Neural progenitor cell (in vitro differentiated cells): ENCODE data around the gene ZNF638. TPM values are rescaled to one million over a fixed set of nuclear protein-coding genes. Genes with fewer than 3 reads are reported as not detected.

ENCODE experiments used
- DNase-seq: peaks from one replicate; pipeline ENCODE4 v3.0.0-alpha.2; 2016; ENCODE audit warnings: low spot score
- H2AFZ ChIP-seq: fragments of 200-600 bp; sonication (generic); replicated peaks from 2 replicates; pipeline ENCODE4 v1.6.1; 2016; ENCODE audit warnings: antibody characterized with exemption
- H3F3A ChIP-seq: fragments of 200-600 bp; sonication (generic); 2 replicates; pipeline ENCODE4 v1.6.1; 2016; ENCODE audit warnings: antibody characterized with exemption, low read depth
- H3K27ac ChIP-seq: fragments of 200-600 bp; sonication (generic); 2 replicates; pipeline ENCODE4 v1.5.1; 2016; ENCODE audit warnings: mild to moderate bottlenecking
- H3K27me3 ChIP-seq: fragments of 200-600 bp; sonication (generic); 2 replicates; pipeline ENCODE4 v1.6.1; 2016; ENCODE audit warnings: mild to moderate bottlenecking, moderate library complexity
- H3K36me3 ChIP-seq: fragments of 200-600 bp; sonication (generic); 2 replicates; pipeline ENCODE4 v1.5.1; 2016
- H3K4me1 ChIP-seq: fragments of 200-600 bp; sonication (generic); 2 replicates; pipeline ENCODE4 v1.6.1; 2016; ENCODE audit warnings: mixed run types
- H3K4me2 ChIP-seq: fragments of 200-600 bp; sonication (generic); 2 replicates; pipeline ENCODE4 v1.6.1; 2016
- H3K4me3 ChIP-seq: fragments of 200-600 bp; sonication (generic); 2 replicates; pipeline ENCODE4 v1.5.1; 2016
- H3K79me2 ChIP-seq: fragments of 200-600 bp; sonication (generic); 2 replicates; pipeline ENCODE4 v1.6.1; 2016; ENCODE audit warnings: low read depth
- H3K9ac ChIP-seq: fragments of 200-600 bp; sonication (generic); 2 replicates; pipeline ENCODE4 v1.6.1; 2016
- H3K9me3 ChIP-seq: fragments of 200-600 bp; sonication (generic); 2 replicates; pipeline ENCODE4 v1.5.1; 2016; ENCODE audit warnings: low read depth
- H4K20me1 ChIP-seq: fragments of 200-600 bp; sonication (generic); 2 replicates; pipeline ENCODE4 v1.6.1; 2016; ENCODE audit warnings: low read depth
- H3K27ac Mint-ChIP-seq: 3 replicates; pipeline ENCODE4 v1.8.0; 2021; ENCODE audit warnings: mixed read lengths
- H3K27me3 Mint-ChIP-seq: 2 replicates; pipeline ENCODE4 v1.8.0; 2022; ENCODE audit warnings: low read depth, mild to moderate bottlenecking, inconsistent platforms, moderate library complexity, mixed read lengths; ENCODE audit not compliant: insufficient read depth
- H3K36me3 Mint-ChIP-seq: 3 replicates; pipeline ENCODE4 v1.8.0; 2021; ENCODE audit warnings: mixed read lengths
- H3K4me1 Mint-ChIP-seq: 3 replicates; pipeline ENCODE4 v1.8.0; 2021; ENCODE audit warnings: mixed read lengths
- H3K4me3 Mint-ChIP-seq: 3 replicates; pipeline ENCODE4 v1.8.0; 2021; ENCODE audit warnings: mild to moderate bottlenecking, moderate library complexity, mixed read lengths
- H3K9me3 Mint-ChIP-seq: 3 replicates; pipeline ENCODE4 v1.8.0; 2020; ENCODE audit warnings: mixed read lengths
- EZH2 ChIP-seq: fragments of 200-600 bp; sonication (generic); IDR thresholded peaks from 2 replicates; pipeline ENCODE4 v1.6.1; 2017; ENCODE audit warnings: antibody characterized with exemption, mild to moderate bottlenecking, moderate library complexity
- EZH2phosphoT487 ChIP-seq: fragments of 200-600 bp; sonication (generic); IDR thresholded peaks from 2 replicates; pipeline ENCODE4 v1.6.1; 2017; ENCODE audit warnings: antibody characterized with exemption
- total RNA-seq: library from RNA; depleted of rRNA; stranded (reverse); fragments of >200 nt; gene quantifications from 2 replicates; pipeline ENCODE4 v1.2.3, GENCODE V29; 2015; ENCODE audit warnings: low replicate concordance
- TF ChIP-seq, protein P1 (sequence below): fragments of 200-600 bp; sonication (generic); IDR thresholded peaks from 2 replicates; pipeline ENCODE4 v1.5.1; 2017; ENCODE audit warnings: antibody characterized with exemption, mild to moderate bottlenecking

Gene ZNF638
- total RNA-seq = 301 and 362 TPM in 2 replicates

DNA sequence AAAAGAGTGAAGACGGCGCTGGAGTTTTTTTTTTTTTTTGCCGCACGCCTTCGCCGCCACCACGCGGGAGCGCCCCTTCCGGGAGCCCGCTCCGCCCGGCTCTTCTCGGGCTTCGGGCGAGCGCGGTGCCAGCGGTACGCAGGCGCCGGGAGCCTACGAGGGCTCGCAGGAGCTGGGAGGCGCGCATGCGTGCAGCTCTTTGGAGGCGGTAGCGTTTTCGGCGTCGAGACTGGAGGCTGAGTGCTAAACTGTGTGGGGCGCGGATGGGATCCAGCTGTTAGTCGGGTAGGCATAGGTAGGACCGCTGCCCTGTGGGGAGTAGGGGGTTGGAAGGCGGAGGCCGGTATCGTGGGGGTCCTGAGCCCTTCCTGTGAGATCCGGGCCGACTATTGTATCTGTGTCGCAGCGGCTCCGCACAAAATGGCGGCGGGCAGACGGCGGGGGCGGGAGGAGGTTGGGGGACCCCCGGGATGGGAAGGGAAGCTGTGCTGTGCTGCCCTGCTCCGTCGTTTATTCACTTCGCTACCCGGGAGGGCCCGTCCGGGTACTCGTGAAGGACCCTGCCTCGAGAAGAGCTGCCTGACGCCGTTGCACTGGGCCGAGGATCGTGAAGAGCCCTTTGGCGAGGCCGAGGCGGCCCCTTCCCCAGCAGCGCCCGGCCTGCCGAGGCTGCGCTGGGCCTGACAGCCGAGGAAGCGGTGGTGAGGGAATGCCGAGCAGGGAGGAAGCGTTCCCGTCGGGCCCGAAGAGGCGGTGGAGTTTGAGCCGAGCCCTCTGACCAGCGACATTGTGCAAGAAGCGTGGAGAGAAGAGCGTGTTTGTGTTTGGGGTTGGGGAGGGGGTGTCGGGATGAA is at the start of gene ZNF638:
Gene ZNF638, plus strand, starts transcription at position 202 of the 854 bp plus-strand sequence. CDS start 17,173 bp downstream, outside the sequence.
- H3K4me2 ChIP-seq = peak within 1 kb of the TSS; percentile 95
- H3K9me3 Mint-ChIP-seq = no peaks in the 10 kb centered on the region
- peak within 1 kb of the TSS; percentile 100 for H3K4me3 Mint-ChIP-seq
- H3K9me3 ChIP-seq = no peaks in the 10 kb centered on the region
- peaks cover 24% of the 10 kb centered on the region for H3K4me1 ChIP-seq
- H3K27ac Mint-ChIP-seq = peak within 1 kb of the TSS; percentile 100
- H3K4me1 Mint-ChIP-seq = peaks cover 19% of the 10 kb centered on the region
- H3K9ac ChIP-seq = peak within 1 kb of the TSS; percentile 95
- DNase-seq = peak; percentile 99
- H3F3A ChIP-seq = peaks cover 32% of the 10 kb centered on the region
- TF ChIP-seq, protein P1, sequence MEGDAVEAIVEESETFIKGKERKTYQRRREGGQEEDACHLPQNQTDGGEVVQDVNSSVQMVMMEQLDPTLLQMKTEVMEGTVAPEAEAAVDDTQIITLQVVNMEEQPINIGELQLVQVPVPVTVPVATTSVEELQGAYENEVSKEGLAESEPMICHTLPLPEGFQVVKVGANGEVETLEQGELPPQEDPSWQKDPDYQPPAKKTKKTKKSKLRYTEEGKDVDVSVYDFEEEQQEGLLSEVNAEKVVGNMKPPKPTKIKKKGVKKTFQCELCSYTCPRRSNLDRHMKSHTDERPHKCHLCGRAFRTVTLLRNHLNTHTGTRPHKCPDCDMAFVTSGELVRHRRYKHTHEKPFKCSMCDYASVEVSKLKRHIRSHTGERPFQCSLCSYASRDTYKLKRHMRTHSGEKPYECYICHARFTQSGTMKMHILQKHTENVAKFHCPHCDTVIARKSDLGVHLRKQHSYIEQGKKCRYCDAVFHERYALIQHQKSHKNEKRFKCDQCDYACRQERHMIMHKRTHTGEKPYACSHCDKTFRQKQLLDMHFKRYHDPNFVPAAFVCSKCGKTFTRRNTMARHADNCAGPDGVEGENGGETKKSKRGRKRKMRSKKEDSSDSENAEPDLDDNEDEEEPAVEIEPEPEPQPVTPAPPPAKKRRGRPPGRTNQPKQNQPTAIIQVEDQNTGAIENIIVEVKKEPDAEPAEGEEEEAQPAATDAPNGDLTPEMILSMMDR = peak; percentile 72
- no peak for TF ChIP-seq EZH2phosphoT487
- no peak for TF ChIP-seq EZH2
- no peaks in the 10 kb centered on the region for H3K27me3 ChIP-seq
- peak within 1 kb of the TSS; percentile 95 for H3K27ac ChIP-seq
- peaks cover 12% of the 10 kb centered on the region for H3K36me3 Mint-ChIP-seq
- peak within 1 kb of the TSS; percentile 86 for H3K4me3 ChIP-seq
- peaks cover 43% of the 10 kb centered on the region for H4K20me1 ChIP-seq
- peaks cover 5% of the 10 kb centered on the region for H3K36me3 ChIP-seq
- peak within 1 kb of the TSS; percentile 92 for H2AFZ ChIP-seq
- H3K27me3 Mint-ChIP-seq = peaks cover 7% of the 10 kb centered on the region
- H3K79me2 ChIP-seq = peaks cover 53% of the 10 kb centered on the region

DNA sequence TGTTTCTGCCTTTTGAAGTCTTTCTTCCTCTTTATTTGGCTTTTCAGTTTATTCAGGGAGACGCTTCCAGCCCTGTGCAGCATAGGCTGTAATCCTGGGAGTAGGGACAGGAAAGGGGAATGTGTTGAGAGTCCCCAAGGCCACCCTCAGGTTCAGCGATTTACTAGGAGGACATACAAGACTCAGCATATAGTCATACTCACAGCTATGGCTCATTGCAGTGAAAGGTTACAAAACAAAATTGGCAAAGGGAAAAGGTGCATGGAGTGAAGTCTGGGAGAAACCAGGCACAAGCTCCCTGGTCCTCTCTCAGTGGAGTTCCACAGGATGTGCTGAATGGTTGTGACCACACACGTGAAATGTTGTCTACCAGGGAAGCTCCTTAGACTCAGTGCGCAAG is 49.6 kb upstream of the ZNF638 start:
- Mint-ChIP-seq H3K36me3 (no peaks in the 10 kb centered on the region), H3K4me1 (peaks cover 8% of the 10 kb centered on the region), H3K4me3 (no peak overlapping the region), H3K27ac (no peak overlapping the region), H3K27me3 (no peaks in the 10 kb centered on the region), H3K9me3 (no peaks in the 10 kb centered on the region)
- Histone ChIP-seq H3K79me2 (no peaks in the 10 kb centered on the region), H3K4me2 (no peak overlapping the region), H4K20me1 (peaks cover 14% of the 10 kb centered on the region), H3K27me3 (peaks cover 31% of the 10 kb centered on the region), H3K9ac (no peak overlapping the region), H3K36me3 (no peaks in the 10 kb centered on the region), H3K27ac (no peak overlapping the region), H3K4me1 (peaks cover 9% of the 10 kb centered on the region), H3K9me3 (no peaks in the 10 kb centered on the region), H2AFZ (no peak overlapping the region), H3F3A (peaks cover 17% of the 10 kb centered on the region), H3K4me3 (no peak overlapping the region)
- DNase-seq = no peak
- no peak for TF ChIP-seq EZH2
- TF ChIP-seq EZH2phosphoT487 = no peak
- TF ChIP-seq, protein P1 = no peak

GRCh38 chr2:71282493-71282892 is 49.1 kb upstream of the ZNF638 start:
- H3K4me1 ChIP-seq = peaks cover 9% of the 10 kb centered on the region
- no peak overlapping the region for H3K27ac ChIP-seq
- TF ChIP-seq, protein P1 = no peak
- no peak overlapping the region for H2AFZ ChIP-seq
- H3K9ac ChIP-seq = no peak overlapping the region
- H3K27me3 ChIP-seq = peaks cover 26% of the 10 kb centered on the region
- H3K9me3 Mint-ChIP-seq = no peaks in the 10 kb centered on the region
- no peak overlapping the region for H3K4me3 Mint-ChIP-seq
- no peaks in the 10 kb centered on the region for H3K79me2 ChIP-seq
- H3K4me3 ChIP-seq = no peak overlapping the region
- no peak overlapping the region for H3K4me2 ChIP-seq
- DNase-seq = no peak
- H3K36me3 ChIP-seq = no peaks in the 10 kb centered on the region
- no peak overlapping the region for H3K27ac Mint-ChIP-seq
- H3K27me3 Mint-ChIP-seq = peaks cover 3% of the 10 kb centered on the region
- H3F3A ChIP-seq = peaks cover 11% of the 10 kb centered on the region
- H3K9me3 ChIP-seq = no peaks in the 10 kb centered on the region
- H3K36me3 Mint-ChIP-seq = no peaks in the 10 kb centered on the region
- H4K20me1 ChIP-seq = peaks cover 14% of the 10 kb centered on the region
- H3K4me1 Mint-ChIP-seq = peaks cover 8% of the 10 kb centered on the region
